HG03520 (cell line): ENCODE data around the gene CHRDL1.
"Not testable (repeated sequence)": the region's sequence is repeated elsewhere in the genome, so short reads cannot be mapped to it uniquely, and the experiment has no call there.

Experiments
- ATAC-seq: cut with Tn5 transposase; IDR thresholded peaks from one replicate; pipeline ENCODE4 v1.9.1; 2021; ENCODE audit warnings: mild to moderate bottlenecking, moderate library complexity; ENCODE audit not compliant: unreplicated experiment

CHRDL1 gene, protein sequence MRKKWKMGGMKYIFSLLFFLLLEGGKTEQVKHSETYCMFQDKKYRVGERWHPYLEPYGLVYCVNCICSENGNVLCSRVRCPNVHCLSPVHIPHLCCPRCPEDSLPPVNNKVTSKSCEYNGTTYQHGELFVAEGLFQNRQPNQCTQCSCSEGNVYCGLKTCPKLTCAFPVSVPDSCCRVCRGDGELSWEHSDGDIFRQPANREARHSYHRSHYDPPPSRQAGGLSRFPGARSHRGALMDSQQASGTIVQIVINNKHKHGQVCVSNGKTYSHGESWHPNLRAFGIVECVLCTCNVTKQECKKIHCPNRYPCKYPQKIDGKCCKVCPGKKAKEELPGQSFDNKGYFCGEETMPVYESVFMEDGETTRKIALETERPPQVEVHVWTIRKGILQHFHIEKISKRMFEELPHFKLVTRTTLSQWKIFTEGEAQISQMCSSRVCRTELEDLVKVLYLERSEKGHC

DNA sequence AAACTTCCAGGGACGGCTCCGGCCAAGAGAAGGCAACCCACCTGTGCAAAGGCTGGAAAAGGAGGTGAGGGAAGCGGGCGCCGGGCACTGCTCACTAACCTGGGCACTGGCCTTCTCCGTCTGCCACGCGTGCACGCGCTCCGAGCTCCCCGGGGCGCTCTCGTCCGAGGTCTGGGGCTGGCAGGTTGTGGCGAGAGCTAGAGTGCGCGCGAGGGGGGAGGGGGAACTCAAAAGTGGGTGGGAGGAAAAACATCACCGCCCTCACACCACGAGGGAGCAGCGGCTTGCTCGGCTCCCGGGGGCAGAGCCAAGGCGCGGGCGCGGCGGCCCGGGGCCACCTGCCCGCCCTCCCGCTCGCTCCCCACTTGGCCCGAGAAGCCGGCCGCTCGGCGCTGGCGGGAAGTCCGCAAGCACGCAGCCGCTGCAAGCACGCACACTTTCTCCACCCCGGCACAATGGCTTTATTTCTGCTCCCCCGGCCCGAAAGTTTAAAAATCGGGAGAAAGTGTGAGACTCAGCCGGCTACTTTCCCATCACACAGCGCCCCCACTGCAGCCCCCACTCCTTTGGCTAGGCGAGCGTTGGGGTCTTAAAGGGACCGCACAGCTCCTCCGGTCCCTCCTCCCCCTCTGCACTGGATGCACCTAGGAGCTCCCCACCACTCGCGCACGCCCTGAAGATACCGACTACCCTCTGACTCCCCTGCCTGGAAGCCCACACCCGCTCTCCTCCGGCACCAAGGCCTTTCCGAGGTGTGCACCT is at the start of gene CHRDL1:
Gene CHRDL1 (minus strand): TSS at position 173 of the 762 bp plus-strand sequence. CDS start 3,636 bp downstream, outside the sequence.
- no peak for ATAC-seq

- no peak for ATAC-seq
Observed at GRCh38 chrX:110836982-110837381, 41.4 kb upstream of the CHRDL1 start.

GRCh38 chrX:110836451-110836850 is 40.8 kb upstream of the CHRDL1 start:
- no peak for ATAC-seq

DNA sequence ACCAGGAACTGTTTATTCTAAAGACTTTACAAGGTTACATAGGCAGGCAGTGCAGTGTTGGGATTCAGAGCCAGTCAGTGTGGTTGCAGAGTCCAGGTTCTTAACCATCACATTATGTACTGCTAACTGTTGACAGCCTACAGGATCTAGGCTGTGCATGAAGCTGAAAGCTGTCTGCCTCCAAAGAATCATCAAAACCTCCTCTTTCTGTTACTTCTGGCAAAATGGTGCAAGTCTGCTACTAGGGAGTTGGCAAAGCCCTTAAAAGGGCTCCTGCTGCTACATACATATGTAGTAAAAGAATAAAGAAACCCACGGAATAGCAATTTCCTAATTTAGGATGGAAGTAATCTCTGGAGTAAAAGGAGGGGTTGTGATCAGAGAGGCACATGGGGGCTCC is 40.4 kb upstream of the CHRDL1 start:
- ATAC-seq: no peak

GRCh38 chrX:110825972-110826371 is 30.4 kb upstream of the CHRDL1 start:
- no peak for ATAC-seq

DNA sequence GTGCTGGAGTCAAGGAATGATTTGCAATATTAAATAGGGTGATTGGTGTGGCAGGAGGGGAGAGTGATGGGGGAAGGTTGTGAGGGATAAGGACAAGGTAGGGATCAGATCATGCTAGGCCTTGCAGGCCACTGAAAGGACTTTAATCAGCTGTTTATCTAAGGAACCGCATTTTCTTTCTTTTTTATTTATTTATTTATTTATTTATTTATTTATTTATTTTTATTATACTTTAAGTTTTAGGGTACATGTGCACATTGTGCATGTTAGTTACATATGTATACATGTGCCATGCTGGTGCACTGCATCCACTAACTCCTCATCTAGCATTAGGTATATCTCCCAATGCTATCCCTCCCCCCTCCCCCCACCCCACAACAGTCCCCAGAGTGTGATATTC is 20.9 kb upstream of the CHRDL1 start:
- not testable (repeated sequence) for ATAC-seq

DNA sequence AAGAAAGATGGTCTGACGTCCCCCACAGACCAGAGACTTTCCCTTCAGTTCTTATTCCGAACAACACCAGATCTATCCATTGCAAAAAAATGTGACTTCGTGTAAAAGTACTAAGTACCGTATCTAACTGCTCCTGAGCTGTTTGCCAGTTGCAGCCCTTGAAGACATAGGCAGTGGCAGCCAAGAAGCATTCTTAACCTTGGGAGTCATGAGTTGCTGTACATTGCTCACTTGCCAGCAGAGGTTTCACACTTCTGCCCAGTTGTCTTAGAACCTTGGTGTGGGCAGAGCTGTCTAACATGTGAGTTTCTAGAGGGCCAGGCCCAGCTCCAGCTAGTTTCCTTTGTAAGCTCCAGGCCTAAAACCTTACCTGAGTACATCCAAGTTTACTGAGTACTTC is 10.5 kb upstream of the CHRDL1 start:
- ATAC-seq: no peak

DNA sequence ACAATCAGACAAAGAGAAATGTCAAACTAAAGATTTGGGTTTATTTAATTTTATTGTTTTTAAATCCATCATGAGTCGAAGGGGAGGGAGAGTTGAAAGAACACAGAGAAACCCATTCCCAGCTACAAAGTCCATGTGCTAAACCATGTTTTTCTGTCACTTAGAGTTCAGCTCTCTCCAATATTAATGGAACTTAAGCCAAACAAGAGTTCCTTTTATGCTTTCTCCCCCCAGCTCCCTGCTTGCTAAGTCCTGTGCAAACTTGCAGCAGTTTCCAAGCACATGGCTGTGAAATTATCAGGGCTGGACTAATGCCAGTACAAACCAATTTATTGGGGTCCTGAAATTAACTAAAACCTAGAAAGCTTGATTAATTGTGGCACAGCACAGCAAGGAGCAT is 9.7 kb upstream of the CHRDL1 start:
- ATAC-seq: no peak

GRCh38 chrX:110804446-110804845 is 8.8 kb upstream of the CHRDL1 start:
- no peak for ATAC-seq

DNA sequence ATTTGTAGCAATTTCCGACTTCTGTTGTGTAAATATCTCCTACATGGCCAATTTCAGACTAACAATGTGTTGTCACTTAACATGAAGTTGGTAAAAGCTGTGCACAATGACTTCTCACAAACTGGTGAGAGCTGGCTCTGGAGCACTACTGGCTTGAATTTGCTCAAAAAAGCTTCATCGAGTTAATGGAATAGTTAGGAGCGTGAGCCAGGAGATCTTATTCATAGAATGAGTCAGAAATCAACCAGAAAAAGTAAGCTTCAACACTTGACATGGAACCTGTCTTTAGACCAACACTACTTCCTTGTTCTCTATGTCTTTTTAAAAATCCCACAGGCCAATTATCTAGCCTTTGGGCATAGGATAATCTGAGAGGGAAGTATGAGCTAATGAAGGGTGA is 7.9 kb upstream of the CHRDL1 start:
- no peak for ATAC-seq

DNA sequence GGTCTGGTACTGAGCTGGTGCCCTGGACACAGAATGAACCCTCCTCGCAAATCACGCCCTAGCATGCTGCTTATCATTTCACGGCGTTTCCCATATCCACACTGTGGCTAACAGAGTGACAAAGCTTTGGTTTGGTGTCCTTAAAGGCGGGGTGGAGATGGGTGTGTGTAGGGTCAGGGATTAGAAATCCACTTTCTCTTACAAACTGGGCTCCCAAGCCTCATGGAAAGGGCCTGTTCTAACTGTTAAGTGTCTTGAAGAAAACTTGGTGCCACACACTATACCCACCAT is 735 bp upstream of the CHRDL1 start:
- no peak for ATAC-seq

GRCh38 chrX:110794601-110795000 is 1.0 kb downstream of the CHRDL1 start:
- ATAC-seq: no peak

GRCh38 chrX:110791071-110791470 is 4.5 kb downstream of the CHRDL1 start:
- ATAC-seq: no peak

DNA sequence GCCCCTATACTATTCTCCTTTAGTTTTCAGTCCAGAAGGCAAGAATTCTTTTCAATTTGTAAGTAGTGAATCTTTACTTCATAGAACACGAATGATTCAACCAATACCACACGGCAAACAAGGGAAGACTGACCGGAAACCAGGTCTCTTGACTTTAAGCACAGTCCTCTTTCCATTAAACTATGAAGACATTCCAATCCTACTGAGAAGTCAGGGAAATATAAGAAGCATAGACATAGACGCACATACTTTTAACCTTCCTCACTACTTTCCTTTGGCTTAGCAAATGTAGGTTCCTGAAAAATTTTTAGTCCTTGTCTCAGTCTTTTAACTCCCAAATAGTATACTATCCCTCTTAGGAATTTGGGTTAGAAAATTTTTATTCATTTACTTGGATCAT is 9.1 kb downstream of the CHRDL1 start:
- no peak for ATAC-seq

- ATAC-seq: no peak
Observed at GRCh38 chrX:110759785-110760184, 35.8 kb downstream of the CHRDL1 start.

DNA sequence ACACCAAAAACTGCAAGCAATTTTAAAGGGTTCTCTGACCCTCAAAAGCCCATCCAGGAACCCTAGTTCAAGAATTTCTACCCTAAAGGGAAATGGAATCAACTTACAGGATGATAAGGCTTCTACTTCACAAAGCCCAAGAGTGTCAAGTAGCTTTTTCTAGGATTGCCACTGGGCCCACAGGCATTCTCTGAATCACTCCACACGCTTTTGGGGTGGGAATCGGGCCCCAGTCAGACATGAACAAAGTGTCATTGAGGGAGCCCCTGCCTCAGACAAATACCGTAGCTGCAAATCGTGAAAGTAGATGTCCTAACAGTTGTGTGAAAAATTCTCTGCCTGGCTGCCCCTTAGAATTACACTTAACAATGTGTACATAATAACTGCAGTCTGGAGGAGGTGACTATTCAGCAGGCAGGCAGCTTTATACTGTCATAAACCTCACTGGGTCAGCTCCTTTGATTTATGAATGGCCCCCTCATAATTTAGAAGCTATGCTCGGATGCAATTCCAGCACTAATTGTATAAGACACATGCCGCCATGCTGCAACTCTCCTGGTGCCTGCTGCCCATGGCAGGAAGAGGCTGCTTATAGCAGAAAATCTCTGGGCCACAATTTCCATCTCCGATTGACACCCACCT is 36.7 kb downstream of the CHRDL1 start:
- ATAC-seq: no peak

GRCh38 chrX:110755611-110756010 is 40.0 kb downstream of the CHRDL1 start:
- no peak for ATAC-seq

DNA sequence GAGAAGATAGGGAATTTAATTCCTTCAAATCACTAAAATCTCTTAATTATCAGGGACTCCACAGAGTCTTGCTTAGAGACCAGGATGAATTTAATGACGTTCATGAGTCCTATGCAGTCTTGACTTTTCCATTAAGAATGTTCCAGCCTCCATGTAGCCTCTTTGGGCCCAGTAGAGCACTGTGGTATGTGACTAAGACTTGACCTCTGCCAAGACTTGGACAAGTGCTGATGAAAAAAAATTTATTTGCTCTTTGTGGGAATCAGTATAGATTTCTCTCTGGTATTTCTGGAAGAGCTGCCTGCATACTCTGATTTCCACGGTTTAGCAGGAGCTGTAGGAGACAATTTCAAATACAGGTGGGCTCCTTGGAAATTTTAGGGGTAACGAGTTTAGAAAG is 40.6 kb downstream of the CHRDL1 start:
- ATAC-seq: no peak

GRCh38 chrX:110750526-110751189 is 45.0 kb downstream of the CHRDL1 start:
- no peak for ATAC-seq

DNA sequence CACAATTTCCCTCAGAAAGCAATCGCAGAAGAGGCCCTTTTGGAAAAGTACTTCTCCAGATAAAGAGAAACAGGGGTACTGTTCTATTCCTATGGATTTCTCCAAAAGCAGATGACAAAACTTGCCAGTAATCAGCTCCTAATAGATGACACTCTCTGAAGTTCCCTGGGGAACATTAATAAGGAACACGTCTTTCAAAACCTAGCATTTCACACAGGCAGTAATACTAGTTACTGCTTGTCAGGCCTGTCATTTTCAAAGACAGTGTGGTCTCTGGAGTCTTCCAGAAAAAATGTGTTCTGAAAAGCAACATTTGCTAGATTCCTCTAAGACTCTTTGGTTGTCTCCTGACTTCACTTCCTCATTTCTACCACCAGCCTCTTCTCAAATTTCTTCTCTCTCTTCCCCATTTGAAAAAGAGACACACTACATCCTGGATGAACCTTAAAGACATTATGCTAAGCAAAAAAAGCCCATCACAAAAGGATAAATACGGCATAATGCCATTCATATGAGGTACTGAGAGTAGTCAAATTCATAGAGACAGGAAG is 47.3 kb downstream of the CHRDL1 start:
- no peak for ATAC-seq

DNA sequence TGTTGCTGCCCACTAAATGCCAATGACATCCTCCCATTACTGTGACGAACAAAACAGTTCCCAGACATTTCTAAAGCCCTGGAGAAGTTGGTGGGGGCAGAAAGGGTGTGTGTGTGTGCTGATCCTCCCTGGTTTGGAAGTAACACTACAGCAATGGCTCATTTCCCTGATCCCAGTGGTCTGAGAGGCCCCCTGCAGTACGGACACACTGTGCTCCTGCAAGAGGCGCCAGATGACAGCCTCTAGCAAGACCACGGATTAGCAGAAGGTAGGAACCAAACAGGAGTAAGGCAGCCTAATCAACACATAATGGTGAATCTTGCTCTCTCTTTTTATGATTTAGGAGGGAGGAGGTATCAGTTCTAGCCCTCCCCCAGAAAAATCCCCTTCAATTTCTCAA is 49.6 kb downstream of the CHRDL1 start:
- no peak for ATAC-seq
